ENCODE measurements around the gene PLPPR1.

Gene PLPPR1

DNA sequence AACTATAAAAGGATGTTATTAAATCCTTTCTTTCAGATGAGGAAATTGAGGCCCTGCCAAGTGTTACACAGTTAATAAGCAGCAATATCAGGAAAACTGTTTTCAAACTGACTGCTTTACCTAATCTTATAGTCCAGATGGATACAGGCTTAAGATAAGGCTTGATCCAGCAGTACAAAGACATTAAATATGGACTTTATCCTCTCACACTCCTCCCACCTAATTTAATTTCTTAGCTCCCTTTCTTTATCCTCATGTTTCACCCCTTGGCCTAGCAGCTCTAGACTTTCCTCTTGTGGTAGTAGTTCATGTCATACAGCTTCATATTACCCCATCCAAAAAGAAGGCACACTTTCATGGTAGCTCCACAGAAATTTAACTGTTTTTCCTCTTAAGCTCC is 191.8 kb downstream of the PLPPR1 start:
- Histone ChIP-seq H3K4me1 (ENCODE audit: low read depth, poor library complexity, severe bottlenecking) (no peaks in the 10 kb centered on the region), H3K9ac (no peak overlapping the region), H2AFZ (ENCODE audit: low read depth) (no peak overlapping the region), H3K27ac (no peak overlapping the region), H3K4me2 (no peak overlapping the region), H4K20me1 (ENCODE audit: insufficient read depth) (no peaks in the 10 kb centered on the region), H3K79me2 (ENCODE audit: insufficient read depth, low read depth) (no peaks in the 10 kb centered on the region), H3K4me3 (IDR thresholded peaks at IDR 0.05; ENCODE audit: insufficient read depth, low read depth, low read length) (no peak overlapping the region), H3K27me3 (ENCODE audit: insufficient read depth, low read depth) (no peaks in the 10 kb centered on the region), H3K36me3 (ENCODE audit: insufficient read depth) (no peaks in the 10 kb centered on the region)
- TF ChIP-seq, protein P1, sequence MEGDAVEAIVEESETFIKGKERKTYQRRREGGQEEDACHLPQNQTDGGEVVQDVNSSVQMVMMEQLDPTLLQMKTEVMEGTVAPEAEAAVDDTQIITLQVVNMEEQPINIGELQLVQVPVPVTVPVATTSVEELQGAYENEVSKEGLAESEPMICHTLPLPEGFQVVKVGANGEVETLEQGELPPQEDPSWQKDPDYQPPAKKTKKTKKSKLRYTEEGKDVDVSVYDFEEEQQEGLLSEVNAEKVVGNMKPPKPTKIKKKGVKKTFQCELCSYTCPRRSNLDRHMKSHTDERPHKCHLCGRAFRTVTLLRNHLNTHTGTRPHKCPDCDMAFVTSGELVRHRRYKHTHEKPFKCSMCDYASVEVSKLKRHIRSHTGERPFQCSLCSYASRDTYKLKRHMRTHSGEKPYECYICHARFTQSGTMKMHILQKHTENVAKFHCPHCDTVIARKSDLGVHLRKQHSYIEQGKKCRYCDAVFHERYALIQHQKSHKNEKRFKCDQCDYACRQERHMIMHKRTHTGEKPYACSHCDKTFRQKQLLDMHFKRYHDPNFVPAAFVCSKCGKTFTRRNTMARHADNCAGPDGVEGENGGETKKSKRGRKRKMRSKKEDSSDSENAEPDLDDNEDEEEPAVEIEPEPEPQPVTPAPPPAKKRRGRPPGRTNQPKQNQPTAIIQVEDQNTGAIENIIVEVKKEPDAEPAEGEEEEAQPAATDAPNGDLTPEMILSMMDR (conservative IDR thresholded peaks at IDR 0.05; ENCODE audit: low read depth, low read length) = no peak

DNA sequence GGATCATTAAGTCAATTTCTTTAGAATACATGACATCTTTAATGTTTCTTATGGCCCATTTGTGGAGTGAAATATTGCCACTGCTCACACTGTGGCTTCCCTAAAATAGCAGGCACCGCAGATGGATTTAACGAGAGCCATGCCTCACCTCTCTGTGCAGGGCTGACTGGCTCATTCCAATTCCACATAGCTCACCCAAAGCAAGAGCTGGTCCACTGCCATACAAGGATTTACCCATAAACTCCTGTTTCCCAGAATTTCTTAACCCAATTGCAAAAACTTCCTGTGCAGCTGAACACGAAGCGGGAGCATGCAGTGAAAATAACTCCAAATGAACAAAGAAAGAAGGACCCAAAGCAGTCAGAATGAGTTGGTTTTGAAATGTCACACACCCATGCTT is 196.7 kb downstream of the PLPPR1 start:
- Histone ChIP-seq H3K36me3 (ENCODE audit: insufficient read depth) (no peaks in the 10 kb centered on the region), H3K27me3 (ENCODE audit: insufficient read depth, low read depth) (no peaks in the 10 kb centered on the region), H3K27ac (no peak overlapping the region), H4K20me1 (ENCODE audit: insufficient read depth) (no peaks in the 10 kb centered on the region), H3K79me2 (ENCODE audit: insufficient read depth, low read depth) (no peaks in the 10 kb centered on the region), H3K9ac (no peak overlapping the region), H3K4me1 (ENCODE audit: low read depth, poor library complexity, severe bottlenecking) (peaks cover 8% of the 10 kb centered on the region), H3K4me2 (no peak overlapping the region), H2AFZ (ENCODE audit: low read depth) (no peak overlapping the region), H3K4me3 (IDR thresholded peaks at IDR 0.05; ENCODE audit: insufficient read depth, low read depth, low read length) (no peak overlapping the region)
- TF ChIP-seq, protein P1 (conservative IDR thresholded peaks at IDR 0.05; ENCODE audit: low read depth, low read length) = no peak

DNA sequence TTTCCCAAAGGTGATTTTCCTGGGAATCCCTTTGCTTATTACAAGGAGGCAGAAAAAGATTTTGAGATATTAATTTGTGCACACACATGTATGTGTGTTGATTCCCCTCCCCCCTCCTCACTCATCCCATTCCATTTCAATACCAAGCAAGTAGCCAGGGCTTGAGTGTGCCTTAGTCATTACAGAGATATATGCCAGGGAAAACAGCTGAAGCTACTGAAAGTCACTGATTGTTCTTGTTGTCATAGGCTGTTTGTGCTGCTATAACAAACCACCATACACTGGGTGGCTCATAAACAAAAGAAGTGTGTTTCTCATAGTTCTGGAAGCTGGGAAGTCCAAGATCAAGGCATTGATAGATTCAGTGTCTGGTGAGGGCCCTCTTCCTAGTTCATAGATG is 197.6 kb downstream of the PLPPR1 start:
- Histone ChIP-seq H3K27me3 (ENCODE audit: insufficient read depth, low read depth) (no peaks in the 10 kb centered on the region), H3K4me2 (no peak overlapping the region), H3K9ac (no peak overlapping the region), H3K27ac (no peak overlapping the region), H3K4me3 (IDR thresholded peaks at IDR 0.05; ENCODE audit: insufficient read depth, low read depth, low read length) (no peak overlapping the region), H3K4me1 (ENCODE audit: low read depth, poor library complexity, severe bottlenecking) (peaks cover 17% of the 10 kb centered on the region), H2AFZ (ENCODE audit: low read depth) (no peak overlapping the region), H4K20me1 (ENCODE audit: insufficient read depth) (no peaks in the 10 kb centered on the region), H3K79me2 (ENCODE audit: insufficient read depth, low read depth) (no peaks in the 10 kb centered on the region), H3K36me3 (ENCODE audit: insufficient read depth) (no peaks in the 10 kb centered on the region)
- TF ChIP-seq, protein P1 (conservative IDR thresholded peaks at IDR 0.05; ENCODE audit: low read depth, low read length) = no peak

DNA sequence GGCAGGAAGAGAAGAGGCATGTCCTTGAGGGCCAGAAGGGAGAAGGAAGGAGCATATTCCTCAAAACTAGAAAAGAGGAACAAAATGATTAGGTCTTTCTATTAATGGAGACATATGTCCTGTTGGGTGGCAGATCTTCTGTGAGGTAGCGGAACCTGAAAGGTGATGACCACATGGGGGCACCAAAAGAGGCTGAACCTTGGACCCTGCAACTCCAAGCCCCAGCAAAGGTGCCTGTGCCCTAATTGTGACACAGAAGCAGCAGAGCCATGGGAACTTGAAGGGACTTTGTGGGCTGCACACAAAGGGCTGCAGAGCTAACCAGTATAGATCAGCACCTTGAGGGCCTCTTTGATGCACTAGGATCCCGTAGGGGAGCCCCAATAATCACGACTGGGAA is 198.3 kb downstream of the PLPPR1 start:
- Histone ChIP-seq H3K4me2 (no peak overlapping the region), H3K79me2 (ENCODE audit: insufficient read depth, low read depth) (no peaks in the 10 kb centered on the region), H3K36me3 (ENCODE audit: insufficient read depth) (no peaks in the 10 kb centered on the region), H2AFZ (ENCODE audit: low read depth) (no peak overlapping the region), H3K27ac (no peak overlapping the region), H3K9ac (no peak overlapping the region), H3K4me1 (ENCODE audit: low read depth, poor library complexity, severe bottlenecking) (peaks cover 23% of the 10 kb centered on the region), H3K4me3 (IDR thresholded peaks at IDR 0.05; ENCODE audit: insufficient read depth, low read depth, low read length) (no peak overlapping the region), H4K20me1 (ENCODE audit: insufficient read depth) (no peaks in the 10 kb centered on the region), H3K27me3 (ENCODE audit: insufficient read depth, low read depth) (no peaks in the 10 kb centered on the region)
- TF ChIP-seq, protein P1 (conservative IDR thresholded peaks at IDR 0.05; ENCODE audit: low read depth, low read length) = no peak
